Stimulated activated CD8-positive, alpha-beta memory T cell treated with anti-CD3 and anti-CD28 coated beads, Interleukin-15, amount 100 ng/mL, for 24 hours (primary cell): ENCODE measurements around the gene RPH3AL.
A peak's percentile ranks its signal among the peaks of the same experiment; 100 is the strongest.

ENCODE experiments used
- DNase-seq: peaks from one replicate; pipeline ENCODE4 v3.0.0-alpha.2; 2020; ENCODE audit warnings: low read depth

RPH3AL gene, protein sequence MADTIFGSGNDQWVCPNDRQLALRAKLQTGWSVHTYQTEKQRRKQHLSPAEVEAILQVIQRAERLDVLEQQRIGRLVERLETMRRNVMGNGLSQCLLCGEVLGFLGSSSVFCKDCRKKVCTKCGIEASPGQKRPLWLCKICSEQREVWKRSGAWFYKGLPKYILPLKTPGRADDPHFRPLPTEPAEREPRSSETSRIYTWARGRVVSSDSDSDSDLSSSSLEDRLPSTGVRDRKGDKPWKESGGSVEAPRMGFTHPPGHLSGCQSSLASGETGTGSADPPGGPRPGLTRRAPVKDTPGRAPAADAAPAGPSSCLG

GRCh38 chr17:352421-353212, at the start of gene RPH3AL:
TSS of gene RPH3AL (minus strand) at chr17:352807. CDS start at chr17:327543, 25,264 bp downstream.
- DNase-seq, result no peak

GRCh38 chr17:400257-400656, 47.6 kb upstream of the RPH3AL start:
- DNase-seq, result no peak

DNA sequence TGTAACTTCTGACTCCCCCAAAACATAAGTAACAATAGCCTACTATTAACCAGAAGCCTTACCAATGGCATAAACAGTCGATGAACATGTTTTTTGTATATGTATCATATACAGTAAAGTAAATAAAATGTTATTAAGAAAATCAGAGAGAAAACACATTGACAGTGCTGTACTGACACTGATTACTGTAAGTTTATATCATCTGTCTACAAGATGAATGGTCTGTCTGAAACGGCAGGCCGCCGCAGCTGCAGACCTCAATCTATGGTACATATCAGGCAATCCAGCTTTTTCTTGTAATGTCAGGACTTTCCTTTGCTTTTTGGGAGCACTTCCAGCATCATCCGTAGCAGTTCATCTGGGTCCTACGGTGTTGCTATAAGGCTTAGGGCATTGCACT, 44.2 kb upstream of the RPH3AL start:
- no peak for DNase-seq

DNA sequence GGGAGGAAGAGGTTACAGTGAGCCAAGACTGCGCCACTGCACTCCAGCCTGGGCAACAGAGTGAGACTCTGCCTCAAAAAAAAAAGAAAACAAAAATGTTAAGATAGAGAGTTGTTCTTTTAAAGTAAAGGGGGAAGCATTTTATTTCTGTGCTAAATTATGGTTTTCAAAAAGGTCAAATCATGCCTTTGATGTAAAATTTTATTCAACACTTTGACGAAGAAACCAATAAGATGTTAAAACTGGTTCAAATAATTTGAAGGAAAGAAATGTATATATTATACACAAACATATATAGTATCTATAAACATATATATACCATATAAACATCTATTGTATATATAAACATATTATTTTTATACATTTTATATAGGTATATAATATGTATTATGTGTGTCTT, 43.4 kb upstream of the RPH3AL start:
- DNase-seq, result no peak

DNA sequence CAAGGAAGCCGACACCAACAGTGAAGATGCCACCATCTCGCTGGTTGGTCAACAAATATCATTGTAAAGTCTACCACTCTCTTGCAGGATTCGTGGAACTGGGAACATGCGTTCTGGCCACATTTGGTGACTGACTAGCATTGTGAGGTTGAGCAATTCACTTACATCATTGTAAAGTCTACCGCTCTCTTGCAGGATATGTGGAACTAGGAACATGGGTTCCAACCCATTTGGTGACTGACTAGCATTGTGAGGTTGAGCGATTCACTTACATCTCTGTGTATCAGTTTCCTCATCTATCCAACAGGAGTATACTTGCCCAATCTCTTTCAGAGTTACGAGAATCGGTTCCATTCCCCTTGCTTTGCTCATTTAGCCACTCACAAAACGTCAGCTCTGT, 42.6 kb upstream of the RPH3AL start:
- DNase-seq, result no peak

DNA sequence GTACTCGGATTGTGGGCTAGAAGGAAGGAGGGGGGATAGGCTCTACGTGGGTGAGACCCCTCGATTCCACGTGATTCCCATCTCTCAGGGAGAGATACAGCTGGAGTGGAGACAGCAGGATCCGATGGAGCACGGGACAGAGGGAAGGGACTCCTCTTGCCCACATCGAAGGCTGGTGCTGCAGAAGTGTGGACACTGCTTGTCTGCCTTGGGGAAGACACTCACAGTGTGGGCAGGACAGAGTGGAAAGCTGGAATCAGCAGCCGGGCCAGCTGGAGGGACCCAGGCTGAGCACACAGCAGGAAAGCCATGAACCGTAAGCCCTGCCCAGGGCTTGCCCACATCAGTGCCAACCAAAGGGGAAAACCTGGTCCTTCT, 42.1 kb upstream of the RPH3AL start:
- DNase-seq, result no peak

- no peak for DNase-seq
These were observed 41.5 kb upstream of the RPH3AL start for GRCh38 chr17:393806-394717.

DNA sequence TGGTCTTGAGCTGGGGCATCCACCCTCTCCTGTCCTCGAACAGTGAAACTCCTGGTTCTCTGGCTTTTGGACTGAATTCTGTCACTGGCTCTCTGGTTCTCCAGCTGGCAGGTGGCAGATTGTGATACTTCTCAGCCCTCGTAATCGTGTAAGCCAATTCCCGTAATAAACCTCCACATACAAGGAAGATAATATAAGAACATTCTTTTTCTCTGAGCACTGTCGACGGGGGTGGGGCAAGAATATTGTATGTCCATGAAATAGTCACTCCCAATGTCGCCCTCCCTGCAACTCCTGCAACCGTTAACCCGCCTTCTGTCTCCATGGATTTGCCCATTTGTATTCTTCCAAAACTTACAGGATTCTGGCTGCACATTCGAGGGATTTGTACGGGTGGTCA, 39.2 kb upstream of the RPH3AL start:
- DNase-seq, result no peak

- no peak for DNase-seq
These were observed 37.4 kb upstream of the RPH3AL start for GRCh38 chr17:390025-390424.

DNA sequence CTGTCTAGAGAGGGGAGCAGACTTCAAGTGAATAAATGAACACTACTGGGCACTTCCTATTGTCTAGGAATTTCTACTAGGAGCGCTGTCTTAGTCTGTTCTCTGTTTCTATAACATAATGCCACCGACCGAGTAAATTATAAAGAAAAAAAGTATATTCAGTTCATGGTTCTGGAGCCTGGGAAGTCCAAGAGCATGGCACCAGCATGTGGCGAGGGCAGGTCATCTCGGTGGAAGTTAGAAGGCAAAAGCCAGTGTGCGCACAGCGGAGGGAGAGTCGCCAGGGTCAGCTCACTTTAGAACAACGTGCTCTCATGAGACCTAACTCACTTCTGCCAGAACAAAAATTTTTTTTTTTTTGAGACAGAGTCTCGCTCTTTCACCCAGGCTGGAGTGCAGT, 35.5 kb upstream of the RPH3AL start:
- no peak for DNase-seq

DNA sequence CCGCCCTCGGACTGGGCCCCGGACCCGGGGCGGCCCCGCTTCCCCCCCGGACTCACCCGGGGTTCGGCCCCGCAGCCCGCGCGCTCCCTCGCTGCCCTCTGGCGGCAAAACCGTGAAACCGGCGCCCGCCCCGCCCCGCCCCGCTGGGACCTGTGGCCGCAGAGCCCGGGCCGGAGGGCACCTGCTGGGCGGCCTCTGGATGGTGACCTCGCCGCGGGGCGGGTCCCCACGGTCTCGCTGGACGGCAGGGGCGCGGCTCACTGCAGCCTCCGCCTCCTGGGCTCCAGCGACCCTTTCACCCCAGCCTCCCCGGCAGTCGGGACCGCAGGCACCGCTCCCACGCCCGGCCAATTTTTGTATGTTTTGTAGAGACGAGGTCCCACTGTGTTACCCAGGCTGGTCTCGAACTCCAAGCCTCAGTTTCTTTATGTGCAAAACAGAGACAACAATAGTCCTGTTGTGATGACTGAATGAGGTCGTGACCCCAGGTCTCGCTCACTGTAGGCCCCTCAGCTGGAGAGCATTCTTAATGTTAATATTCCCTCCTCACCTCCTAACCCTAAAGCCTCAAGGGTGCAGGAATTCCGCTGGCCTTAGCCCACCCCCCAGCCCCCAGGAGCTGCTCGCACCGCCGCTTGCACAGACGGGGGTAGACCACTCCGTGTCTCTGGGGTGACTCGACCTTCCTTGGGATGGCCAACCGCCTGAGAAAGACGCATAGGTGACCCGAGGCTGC, 33.7 kb upstream of the RPH3AL start:
- DNase-seq, result peak; percentile 55

DNA sequence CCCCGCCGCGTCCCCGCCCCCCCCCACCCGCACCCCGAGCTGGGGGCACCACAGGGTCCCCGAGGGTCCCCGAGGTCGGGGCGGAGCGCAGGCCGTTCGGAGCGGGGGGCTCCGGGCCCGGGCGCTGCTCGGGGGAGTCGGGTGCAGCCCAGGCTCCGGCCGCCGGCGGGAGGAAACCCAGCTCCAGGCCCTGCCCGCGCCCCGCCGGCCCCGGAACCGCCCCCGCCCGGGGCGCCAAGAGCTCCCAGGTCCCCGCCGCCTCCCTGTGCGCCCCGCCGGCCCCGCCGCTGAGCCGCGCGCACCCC, 33.2 kb upstream of the RPH3AL start:
- DNase-seq, result no peak

DNA sequence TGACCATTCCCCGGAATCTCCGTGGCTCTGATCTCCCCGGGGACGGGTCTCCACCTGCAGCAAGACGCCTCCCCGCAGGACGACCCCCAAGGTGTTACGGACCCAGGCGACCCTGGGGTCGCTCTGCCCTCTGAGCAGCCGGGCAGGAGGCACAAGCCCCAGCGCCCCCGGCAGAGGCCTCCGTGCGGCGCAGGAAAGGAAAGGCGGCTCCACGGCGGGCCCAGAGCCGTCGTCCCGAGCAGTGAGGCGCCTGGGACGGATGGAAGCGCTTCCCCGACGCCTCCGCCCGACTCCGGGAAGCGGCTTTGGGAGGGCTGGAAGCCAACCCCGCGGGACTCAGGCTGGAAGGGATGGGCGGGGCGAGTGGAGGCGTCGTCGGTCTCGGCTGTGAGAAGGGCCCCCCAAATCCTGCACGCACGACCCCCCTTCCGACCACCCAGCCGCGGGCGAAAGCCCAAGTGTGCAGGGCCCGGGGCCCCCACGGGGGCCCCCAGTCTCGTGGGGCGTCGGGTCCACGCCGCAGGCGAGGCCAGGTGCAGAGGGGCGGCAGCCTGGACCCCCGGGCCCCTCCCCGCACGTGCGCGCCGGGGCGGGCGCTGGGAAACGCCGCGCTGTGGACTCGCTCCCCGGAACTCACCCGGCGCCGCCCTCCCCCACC, 32.7 kb upstream of the RPH3AL start:
- no peak for DNase-seq

GRCh38 chr17:384622-385177, 32.1 kb upstream of the RPH3AL start:
- no peak for DNase-seq

- DNase-seq, result no peak
These were observed 31.4 kb upstream of the RPH3AL start for GRCh38 chr17:383771-384621.

DNA sequence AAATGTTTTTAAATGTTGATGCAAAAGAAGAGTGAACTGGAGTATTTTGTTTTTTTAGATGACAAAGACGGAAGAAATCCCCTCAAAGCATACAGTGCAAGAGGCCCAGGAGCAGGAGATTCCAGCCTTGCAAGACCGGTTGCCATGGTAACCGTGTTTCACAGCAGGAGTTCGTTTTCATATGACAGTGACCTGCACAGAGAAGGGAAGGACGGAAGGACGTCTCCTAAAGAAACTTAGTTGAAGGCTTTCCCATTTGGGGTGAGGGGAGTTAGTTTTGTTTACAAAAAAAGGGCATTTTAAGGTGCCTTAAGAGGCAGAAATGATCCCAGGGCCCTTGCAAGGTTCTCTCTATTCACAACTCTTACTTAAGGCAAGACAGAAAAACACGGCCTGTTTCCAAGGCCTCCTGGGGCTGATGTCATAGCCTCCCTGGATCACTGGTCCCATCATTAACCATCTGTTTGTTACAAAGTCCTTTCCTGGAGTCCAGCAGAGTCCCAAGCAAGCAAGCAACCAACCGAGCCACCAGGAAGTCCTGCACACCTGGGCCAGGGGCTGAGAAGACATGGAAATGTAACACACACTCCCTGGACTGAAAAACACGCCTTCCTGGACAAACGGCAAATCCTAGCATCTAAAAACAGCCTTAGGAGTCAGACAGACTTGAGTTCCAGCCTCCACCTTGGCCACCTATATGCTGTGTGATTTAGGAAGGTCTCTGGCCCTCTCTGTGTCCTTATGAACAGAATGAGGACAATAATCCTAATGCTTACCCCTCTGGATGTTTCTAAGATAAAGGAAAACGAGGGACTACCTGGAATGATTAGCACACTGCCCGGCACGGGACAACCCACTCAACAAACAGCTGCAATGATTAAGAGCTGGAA, 30.3 kb upstream of the RPH3AL start:
- no peak for DNase-seq

GRCh38 chr17:381941-382643, 29.5 kb upstream of the RPH3AL start:
- DNase-seq, result no peak

- DNase-seq, result no peak
These were observed 28.9 kb upstream of the RPH3AL start for GRCh38 chr17:381516-381915.
